ENCODE data around the gene FAAH2.
"Not testable (repeated sequence)": the region's sequence is repeated elsewhere in the genome, so short reads cannot be mapped to it uniquely, and the experiment has no call there.

Gene FAAH2, protein sequence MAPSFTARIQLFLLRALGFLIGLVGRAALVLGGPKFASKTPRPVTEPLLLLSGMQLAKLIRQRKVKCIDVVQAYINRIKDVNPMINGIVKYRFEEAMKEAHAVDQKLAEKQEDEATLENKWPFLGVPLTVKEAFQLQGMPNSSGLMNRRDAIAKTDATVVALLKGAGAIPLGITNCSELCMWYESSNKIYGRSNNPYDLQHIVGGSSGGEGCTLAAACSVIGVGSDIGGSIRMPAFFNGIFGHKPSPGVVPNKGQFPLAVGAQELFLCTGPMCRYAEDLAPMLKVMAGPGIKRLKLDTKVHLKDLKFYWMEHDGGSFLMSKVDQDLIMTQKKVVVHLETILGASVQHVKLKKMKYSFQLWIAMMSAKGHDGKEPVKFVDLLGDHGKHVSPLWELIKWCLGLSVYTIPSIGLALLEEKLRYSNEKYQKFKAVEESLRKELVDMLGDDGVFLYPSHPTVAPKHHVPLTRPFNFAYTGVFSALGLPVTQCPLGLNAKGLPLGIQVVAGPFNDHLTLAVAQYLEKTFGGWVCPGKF

DNA sequence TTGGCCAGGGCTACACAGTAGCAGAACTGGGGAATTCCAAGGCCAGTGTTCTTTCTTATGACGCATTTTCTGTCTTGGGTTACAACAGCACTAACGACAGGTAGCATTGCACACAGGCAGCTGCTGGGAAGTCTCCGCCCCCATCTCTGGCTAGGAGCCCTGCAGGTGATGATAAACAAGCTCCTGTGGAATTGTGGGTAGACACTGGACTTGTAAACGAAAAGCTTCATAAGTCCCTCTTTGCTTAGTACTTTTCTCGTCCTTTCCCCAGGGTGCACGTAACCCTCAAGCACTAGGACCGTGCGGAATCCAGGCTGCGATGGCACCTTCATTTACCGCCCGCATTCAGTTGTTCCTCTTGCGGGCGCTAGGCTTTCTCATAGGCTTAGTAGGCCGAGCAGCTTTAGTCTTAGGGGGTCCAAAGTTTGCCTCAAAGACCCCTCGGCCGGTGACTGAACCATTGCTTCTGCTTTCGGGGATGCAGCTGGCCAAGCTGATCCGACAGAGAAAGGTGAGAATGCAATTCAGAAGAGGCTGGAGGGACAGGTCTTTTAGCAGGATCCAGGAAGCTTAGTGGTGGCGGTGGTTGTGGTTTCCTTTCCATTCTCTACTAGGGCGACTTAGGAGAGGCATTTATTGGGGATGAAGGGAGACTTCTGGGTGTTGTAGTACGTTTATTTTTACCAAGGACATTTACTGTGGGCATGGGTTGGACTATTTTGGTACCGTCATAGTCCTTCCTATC is at the start of gene FAAH2:
TSS of gene FAAH2 (plus strand) at position 200 of the 745 bp plus-strand sequence. CDS start at position 320, 120 bp downstream.
- peak; percentile 36 for DNase-seq

DNA sequence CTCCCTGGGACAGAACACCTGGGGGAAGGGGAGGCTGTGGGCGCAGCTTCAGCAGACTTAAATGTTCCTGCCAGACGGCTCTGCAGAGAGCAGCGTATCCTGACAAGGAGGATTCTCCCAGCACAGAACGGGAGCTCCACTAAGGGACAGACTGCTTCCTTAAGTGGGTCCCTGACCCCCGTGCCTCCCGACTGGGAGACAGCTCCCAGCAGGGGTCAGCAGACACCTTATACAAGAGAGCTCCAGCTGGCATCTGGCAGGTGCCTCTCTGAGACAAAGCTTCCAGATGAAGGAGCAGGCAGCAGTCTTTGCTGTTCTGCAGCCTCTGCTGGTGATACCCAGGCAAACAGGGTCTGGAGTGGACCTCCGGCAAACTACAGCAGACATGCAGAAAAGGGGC is 44.5 kb upstream of the FAAH2 start:
- DNase-seq, result no peak

DNA sequence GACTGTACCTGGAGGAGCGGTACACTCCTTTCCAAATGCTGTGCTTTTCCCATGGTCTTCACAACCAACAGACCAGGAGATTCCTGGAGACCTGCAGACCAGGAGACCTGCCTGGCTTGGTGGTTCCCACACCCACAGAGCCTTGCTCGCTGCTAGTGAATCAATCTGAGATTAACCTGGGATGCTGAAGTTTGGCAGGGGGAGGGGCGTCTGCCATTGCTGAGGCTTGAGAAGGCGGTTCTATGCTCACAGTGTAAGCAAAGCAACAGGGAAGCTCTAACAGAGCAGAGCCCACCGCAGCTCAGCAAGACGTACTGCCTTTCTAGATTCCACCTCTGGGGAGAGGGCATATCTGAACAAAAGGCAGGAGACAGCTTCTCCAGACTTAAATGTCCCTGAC is 34.5 kb upstream of the FAAH2 start:
- DNase-seq, result no peak

DNA sequence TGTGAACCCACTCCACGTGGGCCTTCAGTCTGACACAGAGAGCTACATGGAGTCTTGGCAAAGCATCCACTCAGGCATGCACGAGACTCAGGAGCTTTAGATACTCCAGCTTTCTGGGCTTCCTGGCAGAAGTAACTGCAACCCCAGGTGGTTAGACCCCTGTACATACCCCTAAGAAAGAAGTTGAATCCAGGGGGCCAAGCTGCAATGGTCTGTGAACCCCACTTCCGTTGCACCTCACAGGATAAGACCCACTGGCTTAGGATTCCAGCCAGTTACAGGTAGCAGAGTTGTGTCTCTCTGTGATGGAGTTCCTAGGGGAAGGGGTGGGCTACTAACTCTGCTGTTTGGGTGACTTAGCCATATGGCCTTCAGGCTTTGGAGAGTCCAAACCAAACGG is 21.4 kb upstream of the FAAH2 start:
- no peak for DNase-seq

DNA sequence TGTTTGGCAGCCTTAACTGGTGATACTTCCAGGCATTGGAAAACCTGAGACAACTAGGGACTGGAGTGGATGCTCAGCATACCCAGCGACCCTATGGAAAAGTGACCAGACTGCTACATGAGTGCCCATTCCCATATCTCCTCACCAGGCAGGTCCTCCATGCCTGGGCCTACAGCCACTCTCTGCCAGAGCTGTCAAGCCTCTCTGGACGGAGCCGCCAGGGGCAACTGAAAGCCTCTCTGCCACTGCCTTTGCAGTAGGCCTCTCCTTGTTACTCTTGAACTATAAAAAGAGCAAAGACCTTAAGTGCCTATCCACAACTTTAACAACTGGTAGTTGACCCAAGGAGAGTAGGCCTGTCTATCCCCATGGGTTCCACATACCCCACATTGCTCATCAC is 20.2 kb upstream of the FAAH2 start:
- DNase-seq, result no peak

DNA sequence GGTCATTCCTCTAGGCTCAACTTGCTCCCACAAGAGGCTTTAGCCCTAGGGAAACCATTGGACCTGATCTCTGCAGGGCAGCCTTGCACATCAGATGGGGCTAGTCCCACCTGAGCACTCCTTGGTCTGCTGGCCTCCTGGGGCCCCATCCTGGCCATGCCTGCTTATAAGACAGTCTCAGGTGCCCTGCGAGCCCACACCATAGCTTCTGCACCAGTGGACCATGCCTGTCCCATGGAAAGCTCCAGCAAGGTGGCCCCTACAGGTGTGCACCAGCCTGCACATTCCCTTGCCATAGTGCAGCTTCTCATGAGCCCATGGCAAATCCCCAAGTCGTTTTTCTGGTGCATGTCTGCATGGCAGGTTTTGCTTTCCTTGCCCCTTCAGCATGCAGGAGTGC is 19.6 kb upstream of the FAAH2 start:
- no peak for DNase-seq

DNA sequence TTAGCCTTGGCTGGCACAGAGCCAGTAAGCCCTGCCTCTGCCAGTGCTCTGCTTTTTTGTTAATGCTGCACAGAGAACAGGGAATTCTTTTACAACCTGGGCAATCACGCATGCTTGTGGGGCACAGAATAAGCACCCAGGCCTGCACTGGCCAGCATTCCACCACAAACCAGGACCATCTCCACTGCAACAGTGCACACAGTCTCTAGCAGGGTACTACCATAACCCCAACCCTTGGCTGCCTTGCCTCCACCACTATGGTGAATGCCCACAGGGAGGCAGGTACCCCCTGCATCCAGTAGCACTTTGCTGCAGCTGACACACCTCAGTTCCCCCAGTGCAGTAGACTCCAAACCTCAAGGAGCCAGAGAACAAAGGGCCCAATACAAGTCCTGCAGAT is 19.2 kb upstream of the FAAH2 start:
- DNase-seq, result no peak

DNA sequence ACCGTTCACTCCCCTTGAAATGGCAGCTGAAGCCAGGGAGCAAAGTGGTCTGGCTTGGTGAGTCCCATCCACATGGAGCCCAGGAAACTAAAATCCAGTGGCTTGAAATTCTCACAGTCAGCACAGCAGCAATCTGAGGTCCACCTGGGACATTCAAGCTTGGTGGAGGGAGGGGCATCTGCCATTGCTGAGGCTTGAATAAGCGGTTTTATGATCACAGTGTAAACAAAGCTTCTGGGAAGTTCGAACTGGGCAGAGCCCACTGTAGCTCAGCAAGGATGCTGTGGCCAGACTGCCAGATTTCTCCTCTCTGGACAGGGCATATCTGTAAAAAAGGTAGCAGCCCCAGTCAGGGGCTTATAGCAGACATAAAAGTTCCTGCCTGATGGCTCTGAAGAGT is 15.5 kb upstream of the FAAH2 start:
- no peak for DNase-seq

DNA sequence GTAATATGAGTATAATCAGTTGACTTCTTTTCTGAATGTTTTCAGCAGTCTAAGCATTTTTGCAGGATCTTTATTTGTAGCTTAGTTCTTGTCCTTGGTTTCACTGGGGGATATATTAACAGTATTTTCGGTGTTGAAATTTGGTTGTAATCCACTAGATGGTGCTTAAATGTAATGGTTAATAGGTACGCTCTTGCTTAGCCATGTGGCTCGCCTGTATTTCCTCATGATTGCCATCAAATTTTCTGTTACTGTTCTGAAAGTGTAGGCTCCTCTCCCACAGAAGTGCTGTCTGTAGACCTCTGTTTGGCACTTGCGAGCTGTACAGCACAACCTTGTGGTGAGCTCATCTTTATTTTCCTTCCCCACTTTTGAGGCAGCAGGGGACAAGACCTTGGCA is 3.9 kb upstream of the FAAH2 start:
- DNase-seq, result no peak

DNA sequence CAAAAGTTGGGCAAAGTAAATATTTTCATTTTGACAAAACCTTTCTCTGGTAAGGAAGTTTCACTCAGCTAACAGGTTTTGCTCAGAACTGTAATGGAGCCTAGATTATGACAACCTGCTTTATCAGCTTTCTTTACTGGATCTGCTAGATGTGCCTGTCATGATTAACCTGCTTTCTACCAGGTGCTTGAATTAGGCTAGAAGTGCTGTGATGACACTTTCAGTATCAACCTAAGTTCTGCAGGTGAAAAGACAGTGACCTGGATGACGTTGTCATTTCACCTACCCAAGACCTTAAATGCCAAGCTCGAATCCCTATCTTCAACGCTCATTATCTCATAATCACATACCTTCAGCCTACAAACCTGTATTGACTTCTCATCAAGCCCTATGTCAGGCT is 1.5 kb upstream of the FAAH2 start:
- no peak for DNase-seq

DNA sequence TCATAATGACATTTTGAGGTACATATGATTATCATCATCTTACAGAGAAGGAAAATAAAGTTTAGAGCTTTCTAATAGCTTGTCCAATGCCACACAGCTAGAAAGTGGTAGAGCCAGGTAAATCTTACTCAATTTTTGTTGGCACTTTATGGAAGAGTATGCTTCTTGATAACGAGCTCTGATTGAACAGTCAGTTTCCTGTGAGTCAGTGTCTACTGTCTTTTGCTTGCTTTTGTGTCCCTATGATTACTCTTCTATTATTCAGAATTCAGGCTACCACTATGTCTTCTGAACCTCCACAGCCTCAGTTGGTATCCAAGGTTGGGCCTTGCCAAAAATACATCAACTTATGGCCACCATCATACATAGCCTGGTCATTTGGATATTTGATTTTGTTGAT is 2.6 kb downstream of the FAAH2 start:
- DNase-seq, result no peak

DNA sequence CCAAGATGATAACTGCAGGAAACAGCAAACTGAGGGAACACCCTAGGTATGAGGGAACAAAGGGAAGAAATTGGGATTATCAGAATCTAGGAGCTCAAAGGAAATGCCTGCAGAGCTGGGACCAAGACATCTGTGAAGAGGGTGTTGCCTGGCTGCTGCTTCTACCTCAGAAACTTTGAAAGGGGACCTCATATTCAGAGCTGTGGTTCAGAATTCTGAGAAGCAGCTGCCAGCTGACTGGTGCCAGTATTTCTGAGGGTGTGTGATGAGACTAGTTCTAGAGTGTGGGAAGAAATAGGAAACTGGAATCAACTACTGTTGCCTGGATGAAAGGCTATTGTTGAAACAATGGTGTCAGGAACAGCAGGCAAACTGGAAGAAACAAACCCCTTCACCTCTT is 8.5 kb downstream of the FAAH2 start:
- no peak for DNase-seq

DNA sequence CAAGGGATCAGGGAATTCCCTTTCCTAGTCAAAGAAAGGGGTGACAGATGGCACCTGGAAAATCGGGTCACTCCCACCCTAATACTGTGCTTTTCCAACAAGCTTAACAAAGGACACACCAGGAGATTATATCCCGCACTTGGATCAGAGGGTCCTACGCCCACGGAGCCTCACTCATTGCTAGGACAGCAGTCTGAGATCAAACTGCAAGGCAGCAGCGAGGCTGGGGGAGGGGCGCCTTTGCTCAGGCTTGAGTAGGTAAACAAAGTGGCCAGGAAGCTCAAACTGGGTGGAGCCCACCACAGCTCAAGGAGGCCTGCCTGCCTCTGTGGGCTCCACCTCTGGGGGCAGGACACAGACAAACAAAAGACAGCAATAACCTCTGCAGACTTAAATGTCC is 9.2 kb downstream of the FAAH2 start:
- DNase-seq, result not testable (repeated sequence)

DNA sequence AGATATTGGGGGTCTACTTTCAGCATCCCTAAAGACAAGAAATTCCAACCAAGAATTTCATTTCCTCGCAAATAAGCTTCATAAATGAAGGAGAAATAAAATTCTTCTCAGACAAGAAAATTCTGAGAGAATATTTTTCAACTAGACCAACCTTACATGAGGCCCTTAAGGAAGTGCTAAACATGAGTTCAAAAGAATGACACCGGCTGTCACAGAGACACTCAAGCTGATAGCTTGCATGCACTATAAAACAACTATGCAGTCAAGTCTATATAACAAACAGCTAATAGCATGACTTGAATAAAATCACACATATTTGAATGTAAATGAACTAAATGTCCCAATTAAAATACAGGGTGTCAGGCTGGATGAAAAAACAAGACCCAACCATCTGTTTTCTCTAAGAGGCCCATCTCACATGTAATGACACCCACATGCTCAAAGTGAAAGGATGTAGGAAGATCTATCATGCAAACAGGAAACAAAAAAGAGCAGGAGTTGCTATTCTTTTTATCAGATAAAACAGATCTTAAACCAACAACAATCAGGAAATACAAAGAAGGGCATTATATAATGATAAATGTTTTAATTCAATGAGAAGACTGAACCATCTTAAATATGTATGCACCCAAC is 27.2 kb downstream of the FAAH2 start:
- no peak for DNase-seq

DNA sequence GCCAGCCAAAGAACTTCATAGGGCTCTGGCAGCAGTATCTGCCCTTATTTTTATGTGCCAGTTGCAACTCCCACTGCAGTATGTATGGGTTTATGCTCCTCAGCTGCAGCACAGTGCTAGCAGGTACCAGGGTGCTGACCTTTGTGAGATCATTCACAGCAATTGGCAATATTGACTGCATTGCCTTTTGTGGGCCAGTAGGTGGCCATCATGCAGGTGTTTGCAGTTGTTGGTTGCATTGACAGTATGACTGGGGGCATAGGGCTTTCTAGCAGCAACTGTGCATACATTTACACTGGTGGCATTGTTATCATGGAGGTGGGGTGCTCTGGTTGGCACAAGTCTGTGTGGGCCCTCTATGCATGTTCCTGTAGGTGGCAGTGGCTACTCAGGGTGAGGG is 42.5 kb downstream of the FAAH2 start:
- no peak for DNase-seq

DNA sequence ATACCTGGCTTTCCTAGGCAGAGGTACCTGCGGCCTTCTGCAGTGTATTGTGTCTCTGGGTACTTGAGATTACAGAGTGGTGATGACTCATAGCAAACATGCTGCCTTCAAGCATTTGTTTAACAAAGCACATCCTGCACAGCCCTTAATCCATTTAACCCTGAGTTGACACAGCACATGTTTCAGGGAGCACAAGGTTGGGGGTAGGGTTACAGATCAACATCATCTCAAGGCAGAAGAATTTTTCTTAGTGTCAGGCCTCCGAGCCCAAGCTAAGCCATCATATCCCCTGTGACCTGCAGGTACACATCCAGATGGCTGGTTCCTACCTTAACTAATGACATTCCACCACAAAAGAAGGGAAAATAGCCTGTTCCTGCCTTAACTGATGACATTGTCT is 49.3 kb downstream of the FAAH2 start:
- not testable (repeated sequence) for DNase-seq

DNA sequence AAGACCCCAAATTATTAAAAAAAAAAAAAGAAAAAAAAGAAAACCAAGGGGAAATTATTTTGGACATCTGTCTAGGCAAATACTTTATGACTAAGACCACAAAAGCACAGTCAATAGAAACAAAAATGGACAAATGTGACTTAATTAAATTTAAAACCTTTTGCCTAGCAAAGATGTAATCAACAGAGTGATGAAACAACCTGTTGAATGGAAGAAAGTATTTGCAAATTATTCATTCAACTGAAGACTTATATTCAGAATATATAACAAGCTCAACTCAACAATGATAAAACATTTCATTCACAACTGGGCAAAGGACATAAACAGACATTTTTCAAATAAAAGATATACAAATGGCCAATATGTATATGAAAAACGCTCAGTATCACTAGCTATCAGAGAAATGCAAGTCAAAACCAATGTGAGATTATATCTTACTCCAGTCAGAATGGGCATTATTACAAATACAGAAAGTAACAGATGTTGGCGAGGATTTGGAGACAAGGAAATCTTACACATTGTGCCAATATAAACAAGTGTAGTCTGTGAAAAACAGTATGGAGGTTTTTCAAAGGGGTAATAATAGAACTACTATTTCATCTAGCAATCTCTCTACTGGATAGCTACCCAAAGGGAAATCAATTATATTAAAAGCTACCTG is 67.1 kb downstream of the FAAH2 start:
- DNase-seq, result no peak

DNA sequence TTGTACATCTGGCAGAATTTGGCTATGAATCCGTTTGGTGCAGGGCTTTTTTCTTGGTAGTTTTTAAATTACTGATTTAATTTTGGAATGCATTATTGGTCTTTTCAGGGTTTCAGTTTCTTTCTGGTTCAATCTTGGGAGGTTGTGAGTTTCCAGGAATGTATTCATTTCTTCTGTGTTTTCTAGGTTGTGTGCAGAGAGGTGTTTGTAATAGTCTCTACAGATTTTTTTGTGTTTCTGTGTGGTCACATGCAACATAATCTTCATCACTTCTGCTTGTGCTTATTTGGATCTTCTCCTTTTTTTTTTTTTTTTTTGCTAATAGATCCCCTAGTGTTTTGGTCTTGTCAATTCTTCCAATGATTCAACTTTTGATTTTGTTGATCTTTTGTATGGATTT is 77.6 kb downstream of the FAAH2 start:
- DNase-seq, result no peak

DNA sequence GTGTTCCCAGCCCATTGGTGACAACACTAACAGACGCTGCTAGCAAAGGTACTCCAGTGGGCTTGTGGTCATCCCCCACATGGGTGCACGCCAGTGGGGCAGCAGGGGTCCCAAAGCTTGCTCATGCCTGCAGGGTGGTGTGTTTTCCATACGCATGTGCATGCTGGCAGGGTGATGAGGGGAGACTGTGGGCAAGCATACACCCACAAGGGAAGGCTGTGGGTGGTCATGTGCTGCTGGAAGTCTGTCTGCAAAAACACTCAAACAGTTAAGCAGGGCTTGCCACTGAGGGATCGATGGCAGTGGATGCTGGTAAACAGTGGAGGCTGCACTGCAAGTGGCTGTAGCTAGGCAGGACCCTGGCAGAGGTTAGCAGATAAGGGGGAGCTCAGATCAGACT is 79.9 kb downstream of the FAAH2 start:
- no peak for DNase-seq

DNA sequence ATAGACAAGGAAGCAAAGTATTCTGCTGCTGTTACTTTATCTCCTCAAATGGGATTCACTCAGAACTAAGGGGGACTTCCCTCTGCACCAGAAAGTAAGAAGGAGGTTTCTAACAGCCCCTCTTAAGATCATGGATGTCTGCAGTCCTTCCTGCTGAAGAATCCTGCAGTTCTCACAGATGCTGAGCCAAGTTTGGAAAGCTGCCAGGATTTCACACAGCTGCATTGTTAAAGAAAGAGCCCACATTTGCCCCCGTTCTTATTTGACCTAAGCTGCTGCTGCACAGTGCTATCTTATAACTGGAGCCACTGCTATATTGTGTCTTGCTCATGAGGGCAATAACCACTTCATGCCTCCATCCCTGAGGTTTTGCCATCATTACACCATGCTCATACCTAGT is 81.1 kb downstream of the FAAH2 start:
- peak; percentile 0 for DNase-seq

DNA sequence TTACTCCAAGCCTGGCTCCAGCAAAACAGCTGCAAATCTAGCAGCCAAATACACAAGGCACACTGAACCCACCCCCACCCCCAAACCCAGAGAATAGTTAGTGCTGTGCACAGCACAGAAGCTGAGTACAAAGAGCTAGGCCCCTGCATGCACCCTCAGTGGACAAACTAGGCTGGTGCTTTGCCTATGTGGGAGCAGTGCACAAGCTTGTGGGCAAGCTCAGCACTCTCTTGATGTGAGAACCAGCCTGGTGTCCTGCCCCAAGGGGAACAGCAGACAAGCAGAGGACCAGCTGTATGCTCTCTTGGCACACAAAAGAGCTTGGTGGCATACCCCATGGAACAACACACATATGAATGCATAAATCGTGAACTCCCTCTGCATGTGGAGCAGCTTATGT is 81.7 kb downstream of the FAAH2 start:
- DNase-seq, result no peak

DNA sequence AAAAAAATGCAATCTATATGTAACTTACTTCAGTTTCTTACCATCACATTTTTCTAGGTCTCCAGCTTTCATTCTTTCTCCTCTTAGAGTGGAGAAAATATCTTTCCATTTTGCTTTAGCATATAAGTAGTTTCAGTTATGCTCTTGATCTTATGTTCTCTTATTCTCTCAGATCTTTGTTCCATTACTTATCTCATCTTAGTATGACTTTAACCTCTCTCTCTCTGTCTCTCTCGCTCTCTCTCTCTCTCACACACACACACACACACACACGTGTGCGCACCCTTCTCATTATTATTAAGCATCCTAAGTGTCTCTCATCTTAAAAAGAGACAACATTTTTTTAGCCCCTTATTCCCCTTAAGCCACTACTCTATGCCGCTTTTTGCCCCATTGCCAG is 92.8 kb downstream of the FAAH2 start:
- no peak for DNase-seq

Data from retina (tissue), 1 donor.